MCF 10A (cell line): Measurements from ENCODE around the gene AGAP4. TPM values are rescaled to one million over a fixed set of nuclear protein-coding genes. Genes with fewer than 3 reads are reported as not detected.
A peak's percentile ranks its signal among the peaks of the same experiment; 100 is the strongest.
"Not testable (repeated sequence)": the region's sequence is repeated elsewhere in the genome, so short reads cannot be mapped to it uniquely, and the experiment has no call there.

Source experiments
- BruUV-seq: library from RNA; stranded (reverse); fragments of 400-500 nt; replicated peaks from 2 replicates; lab custom pipeline; 2021; lab: Mats Ljungman, UMichigan
- CTCF ChIA-PET: fragments of 300-600 bp; sonication (Branson Sonifier 250); formaldehyde crosslinking; extraction: SDS; loops from one replicate; lab custom pipeline; 2021; ENCODE audit warnings: antibody characterized with exemption, inconsistent platforms; lab: Yijun Ruan, JAX
- POLR2A ChIA-PET: fragments of 300-600, 350-650 bp; sonication (Branson Sonifier 250); formaldehyde crosslinking; extraction: SDS; loops from one replicate; lab custom pipeline; 2020; ENCODE audit warnings: antibody characterized with exemption, inconsistent platforms; lab: Yijun Ruan, JAX
- DNase-seq: peaks from one replicate; pipeline ENCODE4 v3.0.0-alpha.2; 2018; ENCODE audit not compliant: unreplicated experiment
- H3K27ac Mint-ChIP-seq: one replicate; pipeline ENCODE4 v1.8.0; 2022; ENCODE audit warnings: mild to moderate bottlenecking, low read depth, mixed read lengths; ENCODE audit not compliant: unreplicated experiment
- H3K27me3 Mint-ChIP-seq: one replicate; pipeline ENCODE4 v1.8.0; 2022; ENCODE audit warnings: mixed read lengths; ENCODE audit not compliant: insufficient read depth, unreplicated experiment
- H3K36me3 Mint-ChIP-seq: one replicate; pipeline ENCODE4 v1.8.0; 2022; ENCODE audit warnings: mild to moderate bottlenecking, moderate library complexity, mixed read lengths; ENCODE audit not compliant: insufficient read depth, unreplicated experiment
- H3K4me1 Mint-ChIP-seq: one replicate; pipeline ENCODE4 v1.8.0; 2022; ENCODE audit warnings: mixed read lengths; ENCODE audit not compliant: insufficient read depth, unreplicated experiment
- H3K4me3 Mint-ChIP-seq: one replicate; pipeline ENCODE4 v1.8.0; 2022; ENCODE audit warnings: mild to moderate bottlenecking, moderate library complexity, mixed read lengths; ENCODE audit not compliant: unreplicated experiment
- H3K9me3 Mint-ChIP-seq: one replicate; pipeline ENCODE4 v1.8.0; 2022; ENCODE audit warnings: mixed read lengths; ENCODE audit not compliant: unreplicated experiment
- intact Hi-C: fragments of 100-400 bp; cut with micrococcal nuclease; formaldehyde crosslinking; loops from 2 replicates; pipeline ENCODE4 v1.14.1; 2022
- total RNA-seq: library from RNA; stranded (reverse); gene quantifications from 2 replicates; pipeline ENCODE4 v1.2.3, GENCODE V29; 2022
- TF ChIP-seq, protein P1 (sequence below): fragments of 200-600 bp; IDR thresholded peaks from one replicate; pipeline ENCODE4 v1.8.0; 2022; ENCODE audit warnings: antibody characterized with exemption, mild to moderate bottlenecking; ENCODE audit not compliant: unreplicated experiment

Gene AGAP4
- total RNA-seq, 1 experiment from 2014 or later: 17.5 TPM

- no peaks in the 10 kb centered on the region for H3K9me3 Mint-ChIP-seq
- H3K27ac Mint-ChIP-seq: no peak overlapping the region
- H3K4me1 Mint-ChIP-seq: no peaks in the 10 kb centered on the region
- ChIA-PET CTCF (interaction anchor here (0.7 kb wide), 1 partner anchor 122 kb away, joined by 4 read pairs; no protein-coding TSS in a partner anchor), POLR2A (no interaction called here)
- BruUV-seq: no TSS peak
- peak; percentile 21 for DNase-seq
- TF ChIP-seq, protein P1, sequence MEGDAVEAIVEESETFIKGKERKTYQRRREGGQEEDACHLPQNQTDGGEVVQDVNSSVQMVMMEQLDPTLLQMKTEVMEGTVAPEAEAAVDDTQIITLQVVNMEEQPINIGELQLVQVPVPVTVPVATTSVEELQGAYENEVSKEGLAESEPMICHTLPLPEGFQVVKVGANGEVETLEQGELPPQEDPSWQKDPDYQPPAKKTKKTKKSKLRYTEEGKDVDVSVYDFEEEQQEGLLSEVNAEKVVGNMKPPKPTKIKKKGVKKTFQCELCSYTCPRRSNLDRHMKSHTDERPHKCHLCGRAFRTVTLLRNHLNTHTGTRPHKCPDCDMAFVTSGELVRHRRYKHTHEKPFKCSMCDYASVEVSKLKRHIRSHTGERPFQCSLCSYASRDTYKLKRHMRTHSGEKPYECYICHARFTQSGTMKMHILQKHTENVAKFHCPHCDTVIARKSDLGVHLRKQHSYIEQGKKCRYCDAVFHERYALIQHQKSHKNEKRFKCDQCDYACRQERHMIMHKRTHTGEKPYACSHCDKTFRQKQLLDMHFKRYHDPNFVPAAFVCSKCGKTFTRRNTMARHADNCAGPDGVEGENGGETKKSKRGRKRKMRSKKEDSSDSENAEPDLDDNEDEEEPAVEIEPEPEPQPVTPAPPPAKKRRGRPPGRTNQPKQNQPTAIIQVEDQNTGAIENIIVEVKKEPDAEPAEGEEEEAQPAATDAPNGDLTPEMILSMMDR: no peak
- no peaks in the 10 kb centered on the region for H3K36me3 Mint-ChIP-seq
- H3K27me3 Mint-ChIP-seq: no peaks in the 10 kb centered on the region
- intact Hi-C loops: no loop called here
- no peak overlapping the region for H3K4me3 Mint-ChIP-seq
These were observed 36.2 kb downstream of the AGAP4 start for GRCh38 chr10:45811075-45811474.

GRCh38 chr10:45809837-45810236 lies 37.5 kb downstream of the AGAP4 start:
- H3K36me3 Mint-ChIP-seq: no peaks in the 10 kb centered on the region
- ChIA-PET POLR2A (no interaction called here), CTCF (no interaction called here)
- TF ChIP-seq, protein P1: no peak
- H3K9me3 Mint-ChIP-seq: no peaks in the 10 kb centered on the region
- peak; percentile 3 for DNase-seq
- H3K27ac Mint-ChIP-seq: no peak overlapping the region
- intact Hi-C loops: no loop called here
- H3K4me1 Mint-ChIP-seq: no peaks in the 10 kb centered on the region
- BruUV-seq: no TSS peak
- H3K4me3 Mint-ChIP-seq: no peak overlapping the region
- no peaks in the 10 kb centered on the region for H3K27me3 Mint-ChIP-seq

- DNase-seq, POLR2A ChIA-PET, H3K27ac Mint-ChIP-seq, BruUV-seq, CTCF ChIA-PET, H3K27me3 Mint-ChIP-seq, intact Hi-C loops, H3K9me3 Mint-ChIP-seq, H3K36me3 Mint-ChIP-seq, H3K4me3 Mint-ChIP-seq, H3K4me1 Mint-ChIP-seq: not testable (repeated sequence)
These were observed 42.3 kb downstream of the AGAP4 start for GRCh38 chr10:45804996-45805395.

GRCh38 chr10:45803060-45804010 lies 44.0 kb downstream of the AGAP4 start:
- H3K27ac Mint-ChIP-seq, H3K9me3 Mint-ChIP-seq, POLR2A ChIA-PET, H3K36me3 Mint-ChIP-seq, H3K27me3 Mint-ChIP-seq, H3K4me3 Mint-ChIP-seq, BruUV-seq, intact Hi-C loops, H3K4me1 Mint-ChIP-seq, CTCF ChIA-PET: not testable (repeated sequence)
- peak; percentile 61 for DNase-seq

DNA sequence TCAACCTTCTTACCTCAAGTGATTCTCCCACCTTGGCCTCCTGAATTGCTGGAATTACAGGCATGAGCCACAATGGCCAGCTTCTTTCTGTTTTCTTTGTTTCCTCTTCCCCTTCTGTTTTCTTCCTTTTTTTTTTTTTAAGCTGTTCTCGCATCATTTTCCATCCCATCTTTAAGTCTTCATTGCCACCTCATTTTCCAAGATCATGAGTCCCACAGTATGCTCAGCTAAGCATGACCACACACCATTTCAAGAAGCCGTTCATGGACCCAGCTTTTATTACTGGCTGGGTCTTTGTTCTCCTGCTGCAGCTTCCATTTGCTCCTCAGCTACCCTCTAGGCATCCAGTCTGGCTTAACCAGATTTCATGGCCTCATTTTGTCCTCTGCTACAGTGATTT lies 52.5 kb downstream of the AGAP4 start:
- H3K4me3 Mint-ChIP-seq, intact Hi-C loops, CTCF ChIA-PET, DNase-seq, POLR2A ChIA-PET, H3K4me1 Mint-ChIP-seq, H3K27me3 Mint-ChIP-seq, H3K9me3 Mint-ChIP-seq, BruUV-seq, H3K27ac Mint-ChIP-seq: not testable (repeated sequence)
- H3K36me3 Mint-ChIP-seq: peaks cover 15% of the 10 kb centered on the region

- CTCF ChIA-PET, H3K9me3 Mint-ChIP-seq, H3K4me1 Mint-ChIP-seq, BruUV-seq, intact Hi-C loops, H3K4me3 Mint-ChIP-seq, POLR2A ChIA-PET, H3K27me3 Mint-ChIP-seq: not testable (repeated sequence)
- Mint-ChIP-seq H3K27ac (peak overlapping the region; percentile 42), H3K36me3 (peaks cover 31% of the 10 kb centered on the region)
- peak; percentile 40 for DNase-seq
These were observed 56.4 kb downstream of the AGAP4 start for GRCh38 chr10:45790694-45791426.

- peaks cover 29% of the 10 kb centered on the region for H3K36me3 Mint-ChIP-seq
- BruUV-seq, H3K27me3 Mint-ChIP-seq, H3K4me1 Mint-ChIP-seq, intact Hi-C loops, H3K27ac Mint-ChIP-seq, DNase-seq, H3K9me3 Mint-ChIP-seq, POLR2A ChIA-PET, H3K4me3 Mint-ChIP-seq: not testable (repeated sequence)
- CTCF ChIA-PET: interaction anchor here (0.6 kb wide), 1 partner anchor 540 kb away, joined by 3 read pairs; no protein-coding TSS in a partner anchor
These were observed 57.3 kb downstream of the AGAP4 start for GRCh38 chr10:45789991-45790390.
